GM21360 (cell line): ENCODE results near the gene C6orf136.
"Not testable (repeated sequence)": the region's sequence is repeated elsewhere in the genome, so short reads cannot be mapped to it uniquely, and the experiment has no call there.

Experiments
- ATAC-seq: cut with Tn5 transposase; IDR thresholded peaks from one replicate; pipeline ENCODE4 v1.9.1; 2021; ENCODE audit warnings: mild to moderate bottlenecking, moderate library complexity; ENCODE audit not compliant: unreplicated experiment

C6orf136 gene

GRCh38 chr6:30655743-30656094 is 8.8 kb downstream of the C6orf136 start:
- ATAC-seq, result no peak

- no peak for ATAC-seq
Measured at GRCh38 chr6:30656513-30656912, 9.6 kb downstream of the C6orf136 start.

- ATAC-seq, result no peak
Measured at GRCh38 chr6:30657454-30657853, 10.5 kb downstream of the C6orf136 start.

GRCh38 chr6:30657922-30658321 is 11.0 kb downstream of the C6orf136 start:
- not testable (repeated sequence) for ATAC-seq

- ATAC-seq, result no peak
Measured at GRCh38 chr6:30664994-30665767, 18.2 kb downstream of the C6orf136 start.

- not testable (repeated sequence) for ATAC-seq
Measured at GRCh38 chr6:30666300-30666699, 19.4 kb downstream of the C6orf136 start.

- no peak for ATAC-seq
Measured at GRCh38 chr6:30670760-30671527, 24.0 kb downstream of the C6orf136 start.

GRCh38 chr6:30672445-30673253 is 25.7 kb downstream of the C6orf136 start, which contains the start of gene DHX16:
Gene DHX16, minus strand, starts transcription at chr6:30673006. Its CDS starts 165 bp downstream, at chr6:30672841.
- peak; percentile 60 for ATAC-seq

- no peak for ATAC-seq
Measured at GRCh38 chr6:30676660-30677285, 29.8 kb downstream of the C6orf136 start.

GRCh38 chr6:30678964-30679726 is 32.2 kb downstream of the C6orf136 start:
- ATAC-seq, result no peak

GRCh38 chr6:30679765-30680535 is 33.0 kb downstream of the C6orf136 start:
- no peak for ATAC-seq

- no peak for ATAC-seq
Measured at GRCh38 chr6:30681766-30682142, 34.8 kb downstream of the C6orf136 start.

- peak; percentile 31 for ATAC-seq
Measured at GRCh38 chr6:30682143-30683117, 35.5 kb downstream of the C6orf136 start.

GRCh38 chr6:30683183-30683979 is 36.4 kb downstream of the C6orf136 start:
- no peak for ATAC-seq

GRCh38 chr6:30683980-30684338 is 37.0 kb downstream of the C6orf136 start:
- no peak for ATAC-seq

GRCh38 chr6:30684386-30685156 is 37.6 kb downstream of the C6orf136 start:
- ATAC-seq, result no peak
